NCI-H2227 treated with DMSO at 0.1 percent for 48 hours (cell line): ENCODE measurements around the gene P2RY8.

Experiments
- DNase-seq: peaks from one replicate; lab custom pipeline; 2025; lab: John Stamatoyannopoulos, UW

Gene P2RY8

GRCh38 chrX:1417921-1418771 is 118.8 kb downstream of the P2RY8 start:
- DNase-seq = no peak

- no peak for DNase-seq
Measured at GRCh38 chrX:1416965-1417760, 119.8 kb downstream of the P2RY8 start.

GRCh38 chrX:1416327-1416784 is 120.6 kb downstream of the P2RY8 start:
- DNase-seq = no peak
